ENCODE data around the gene NDST3. TPM values are rescaled to one million over a fixed set of nuclear protein-coding genes. Genes with fewer than 3 reads are reported as not detected.

Gene NDST3
- total RNA-seq, 1 experiment from 2014 or later, result 0.59 TPM

Small RNA genes within 50 kb of the gene (small RNA-seq; reads per million reads assigned to genes)
- gene SNORA24, result not detected

Measured in HT1080 (cell line).